Motor neuron (in vitro differentiated cells): ENCODE data around the gene COASY. TPM values are rescaled to one million over a fixed set of nuclear protein-coding genes. Genes with fewer than 3 reads are reported as not detected.

Experiments used
- ATAC-seq, 8 experiments: fragments of 200-7000 bp; cut with Tn5 transposase; replicated peaks in 6 of 8; 2 replicates each; pipeline ENCODE4 v1.8.0; 2021; ENCODE audit warnings: mild to moderate bottlenecking in 8 of 8, moderate library complexity in 8 of 8
- H3K27ac ChIP-seq, 2 donors: fragments of 250-450 bp; sonication (Bioruptor Pico); 2 replicates each; pipeline ENCODE4 v1.9.0; 2021; ENCODE audit warnings: antibody characterized with exemption in 2 of 2, mild to moderate bottlenecking in 2 of 2, moderate library complexity in 1 of 2
- H3K4me1 ChIP-seq, 2 donors: fragments of 250-450 bp; sonication (Bioruptor Pico); replicated peaks in 1 of 2; 2 replicates each; pipeline ENCODE4 v1.6.1; 2021; ENCODE audit warnings: antibody characterized with exemption in 2 of 2, mild to moderate bottlenecking in 2 of 2, moderate library complexity in 1 of 2
- H3K4me3 ChIP-seq, 5 donors: fragments of 250-450 bp; sonication (Bioruptor Pico); 2 replicates each; pipeline ENCODE4 v1.9.0; 2021; ENCODE audit warnings: antibody characterized with exemption in 5 of 5, mild to moderate bottlenecking in 5 of 5, moderate library complexity in 4 of 5
- WGBS, 10 experiments: fragments of 450-650 bp; shearing (Covaris generic); methylation state at CpG; one replicate each; pipeline ENCODE4 v1.0.0; 2022; 5-methylcytosine and 5-hydroxymethylcytosine counted together
- in situ Hi-C, 9 experiments: fragments of 400-800 bp; cut with MboI; loops; one replicate each; pipeline ENCODE4 v1.15.0; 2021; ENCODE audit warnings: low sequenced_read_pairs in 9 of 9, low pct_unique_long_range_greater_than_20kb in 2 of 9; ENCODE audit not compliant: unreplicated experiment in 9 of 9
- total RNA-seq, 8 experiments: library from RNA; unstranded; fragments of 300-600 nt; gene quantifications; 2 replicates each; pipeline versions ENCODE4 v1.2.3 to v1.2.4, GENCODE V29; 2022

The COASY gene
- total RNA-seq, 8 experiments from 2014 or later, result 20.8 to 82.7 (median 30.8) TPM

DNA sequence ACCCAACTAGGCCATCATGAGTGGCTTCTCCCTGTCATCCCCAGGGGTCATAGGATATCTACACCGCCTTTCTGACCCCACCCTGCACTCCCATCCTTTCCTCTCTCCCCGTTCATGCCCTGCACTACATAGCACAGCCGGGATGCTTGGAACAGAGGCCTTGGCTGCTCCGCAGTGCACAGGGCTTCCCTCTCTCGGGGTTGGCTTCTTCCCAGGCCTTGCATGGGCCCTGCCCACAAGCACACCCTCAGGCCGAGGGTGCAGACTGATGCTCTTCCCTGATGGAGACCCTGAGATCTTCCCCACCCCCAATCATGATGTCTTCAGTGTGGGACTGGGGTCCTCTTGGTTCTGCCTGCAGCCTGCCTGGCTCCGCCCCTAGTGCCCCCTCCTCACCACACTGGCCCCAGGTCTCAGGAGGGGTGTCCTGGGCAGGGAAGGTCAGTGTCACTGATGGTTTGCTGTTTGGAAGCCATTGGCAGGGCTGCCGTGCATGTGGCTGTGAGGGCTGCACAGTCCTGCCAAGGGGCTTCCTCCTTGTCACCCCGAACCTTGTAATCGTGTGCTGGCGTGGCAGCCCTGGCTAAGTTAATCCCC, 40.2 kb upstream of the COASY start:
- Histone ChIP-seq H3K4me1 (peaks cover 16 to 20% of the 10 kb centered on the region in 2 donors), H3K4me3 (no peak overlapping the region), H3K27ac (no peak overlapping the region)
- WGBS, 10 experiments, result 0 to 100% (median 93%) methylated on average over 1 to 4 of the region's 11 CpGs; no CpG with 5 or more reads in 5 of the 10 experiments
- in situ Hi-C loops, result no loop called here
- ATAC-seq, result peak in 2 of 8 experiments; percentile 1 to 2

- 40 to 100% (median 100%) methylated on average over 1 to 2 of the region's 9 CpGs; no CpG with 5 or more reads in 5 of the 10 experiments for WGBS, 10 experiments
- no peak overlapping the region for H3K4me3 ChIP-seq
- H3K27ac ChIP-seq, result no peak overlapping the region
- ATAC-seq, result no peak
- peaks cover 16 to 20% of the 10 kb centered on the region in 2 donors for H3K4me1 ChIP-seq
- in situ Hi-C loops, result no loop called here
These were observed 39.6 kb upstream of the COASY start for GRCh38 chr17:42522263-42522790.

GRCh38 chr17:42522798-42523278, 39.1 kb upstream of the COASY start:
- 60 to 100% (median 81%) methylated on average over 1 to 5 of the region's 8 CpGs; no CpG with 5 or more reads in 5 of the 10 experiments for WGBS, 10 experiments
- peaks cover 16 to 20% of the 10 kb centered on the region in 2 donors for H3K4me1 ChIP-seq
- no peak overlapping the region for H3K27ac ChIP-seq
- in situ Hi-C loops, result no loop called here
- ATAC-seq, result no peak
- no peak overlapping the region for H3K4me3 ChIP-seq

DNA sequence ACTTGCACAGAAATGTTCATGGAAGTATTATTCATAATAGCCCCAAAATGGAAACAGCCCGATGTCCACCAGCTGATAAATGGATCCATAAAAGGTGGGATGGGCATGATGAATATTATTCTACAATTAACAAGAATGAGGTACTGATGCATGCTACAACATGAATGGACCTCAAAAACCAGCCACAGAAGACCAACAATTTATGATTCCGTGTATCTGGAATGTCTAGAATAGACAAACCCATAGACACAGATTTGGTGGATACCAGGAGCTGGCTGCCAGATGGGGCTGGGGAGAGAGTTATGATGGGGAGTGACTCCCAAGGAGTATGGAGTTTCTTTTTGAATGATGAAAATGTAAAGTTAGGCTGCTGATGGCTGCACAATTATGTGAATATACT, 36.7 kb upstream of the COASY start:
- H3K4me3 ChIP-seq, result no peak overlapping the region
- peak in 1 of 8 experiments; percentile 4 for ATAC-seq
- 0 to 100% (median 11%) methylated on average over 1 to 2 of the region's 2 CpGs; no CpG with 5 or more reads in 4 of the 10 experiments for WGBS, 10 experiments
- in situ Hi-C loops, result no loop called here
- H3K27ac ChIP-seq, result no peak overlapping the region
- peaks cover 5 to 8% of the 10 kb centered on the region in 2 donors for H3K4me1 ChIP-seq

GRCh38 chr17:42526031-42526444, 35.9 kb upstream of the COASY start:
- in situ Hi-C loops, result no loop called here
- no peaks in the 10 kb centered on the region for H3K4me1 ChIP-seq
- no peak overlapping the region for H3K27ac ChIP-seq
- no peak overlapping the region for H3K4me3 ChIP-seq
- peak in 3 of 8 experiments; percentile 47 to 52 (median 52) for ATAC-seq
- 12 to 97% (median 92%) methylated on average over 2 to 5 of the region's 6 CpGs; no CpG with 5 or more reads in 5 of the 10 experiments for WGBS, 10 experiments

DNA sequence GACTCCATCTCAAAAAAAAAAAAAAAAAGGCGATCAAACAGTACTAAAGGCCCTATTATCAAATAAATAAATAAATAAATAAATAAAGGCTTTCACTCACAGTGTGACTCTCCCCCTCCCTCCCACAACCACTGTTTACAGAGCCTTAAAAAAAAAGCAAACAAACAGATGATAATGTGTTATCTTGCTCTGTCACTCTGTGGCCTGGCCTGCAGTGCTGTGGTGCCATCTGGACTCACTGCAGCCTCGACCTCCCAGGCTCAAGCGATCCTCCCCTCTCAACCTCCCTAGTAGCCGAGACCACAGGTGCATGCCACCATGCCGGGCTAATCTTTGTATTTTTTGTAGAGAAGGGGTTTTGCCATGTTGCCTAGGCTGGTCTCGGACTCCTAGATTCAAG, 34.0 kb upstream of the COASY start:
- in situ Hi-C loops, result no loop called here
- peaks cover 0 to 5% of the 10 kb centered on the region in 2 donors for H3K4me1 ChIP-seq
- WGBS, 10 experiments, result 45 to 100% (median 87%) methylated on average over 1 to 4 of the region's 6 CpGs; no CpG with 5 or more reads in 4 of the 10 experiments
- no peak for ATAC-seq
- no peak overlapping the region for H3K4me3 ChIP-seq
- H3K27ac ChIP-seq, result no peak overlapping the region

DNA sequence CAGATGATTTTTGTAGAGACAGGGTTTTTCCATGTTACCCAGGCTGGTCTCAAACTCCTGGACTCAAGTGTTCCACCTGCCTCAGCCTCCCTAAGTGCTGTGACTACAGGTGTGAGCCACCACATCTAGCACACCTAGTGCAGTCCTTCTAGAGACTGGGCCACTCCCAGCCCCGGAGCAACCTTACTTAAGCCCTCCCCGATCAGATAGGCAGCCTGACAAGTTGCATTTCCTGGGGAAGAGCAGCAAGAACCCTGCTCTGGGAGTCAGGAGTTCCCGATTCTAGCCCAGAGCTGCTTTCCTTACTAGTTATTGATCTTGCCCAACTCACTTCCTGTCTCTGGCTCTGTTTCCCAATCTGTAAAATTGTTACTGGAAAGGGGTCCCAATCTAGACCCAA, 32.9 kb upstream of the COASY start:
- H3K27ac ChIP-seq, result no peak overlapping the region
- WGBS, 10 experiments, result 63 to 100% (median 84%) methylated on average over 1 to 3 of the region's 3 CpGs; no CpG with 5 or more reads in 5 of the 10 experiments
- in situ Hi-C loops, result no loop called here
- H3K4me1 ChIP-seq, result peaks cover 0 to 5% of the 10 kb centered on the region in 2 donors
- H3K4me3 ChIP-seq, result no peak overlapping the region
- no peak for ATAC-seq

- H3K27ac ChIP-seq, result no peak overlapping the region
- peaks cover 11 to 17% of the 10 kb centered on the region in 2 donors for H3K4me1 ChIP-seq
- 100% methylated on average over 1 of the region's 2 CpGs; no CpG with 5 or more reads in 9 of the 10 experiments for WGBS, 10 experiments
- no peak overlapping the region for H3K4me3 ChIP-seq
- in situ Hi-C loops, result no loop called here
- peak in 1 of 8 experiments; percentile 3 for ATAC-seq
These were observed 30.9 kb upstream of the COASY start for GRCh38 chr17:42530952-42531454.

DNA sequence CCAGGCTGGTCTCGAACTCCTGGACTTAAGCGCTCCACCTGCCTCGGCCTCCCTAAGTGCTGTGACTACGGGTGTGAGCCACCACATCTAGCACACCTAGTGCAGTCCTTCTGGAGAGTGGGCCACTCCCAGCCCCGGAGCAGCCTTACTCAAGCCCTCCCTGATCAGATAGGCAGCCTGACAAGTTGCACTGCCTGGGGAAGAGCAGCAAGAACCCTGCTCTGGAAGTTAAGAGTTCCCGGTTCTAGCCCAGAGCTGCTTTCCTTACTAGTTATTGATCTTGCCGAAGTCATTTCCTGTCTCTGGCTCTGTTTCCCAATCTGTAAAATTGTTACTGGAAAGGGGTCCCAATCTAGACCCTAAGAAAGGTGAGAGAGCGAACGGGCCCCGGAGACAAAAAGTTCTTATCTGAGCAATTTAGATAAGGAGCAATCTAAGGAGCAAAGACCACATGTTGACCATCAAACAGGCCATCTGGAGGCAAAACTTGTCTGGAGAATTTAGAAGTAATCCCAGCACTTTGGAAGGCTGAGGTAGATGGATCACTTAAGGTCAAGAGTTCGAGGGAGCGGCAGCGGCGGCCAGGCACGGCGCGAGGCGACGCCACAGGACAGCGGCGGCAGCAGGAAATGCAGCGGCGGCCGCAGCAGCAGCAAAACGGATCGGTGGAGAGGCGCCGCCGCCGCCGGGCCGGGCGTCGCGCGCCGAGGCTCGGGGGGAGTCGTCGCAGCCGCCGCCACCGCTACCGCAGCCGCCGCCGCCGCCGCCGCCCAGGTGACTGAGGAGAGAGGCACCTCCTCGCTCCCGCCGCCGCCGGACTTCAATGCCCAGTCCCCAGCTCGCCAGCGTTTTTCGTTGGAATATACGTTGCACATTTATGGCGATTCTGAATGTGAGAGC, 30.2 kb upstream of the COASY start:
- Histone ChIP-seq H3K4me1 (peaks cover 11 to 17% of the 10 kb centered on the region in 2 donors), H3K4me3 (peak overlapping the region; percentile 32 to 41 (median 39)), H3K27ac (peak overlapping the region; percentile 64 to 79)
- in situ Hi-C loops, result no loop called here
- peak; percentile 3 to 20 (median 8) for ATAC-seq
- WGBS, 10 experiments, result 0 to 100% (median 30%) methylated on average over 1 to 26 of the region's 60 CpGs; no CpG with 5 or more reads in 1 of the 10 experiments

DNA sequence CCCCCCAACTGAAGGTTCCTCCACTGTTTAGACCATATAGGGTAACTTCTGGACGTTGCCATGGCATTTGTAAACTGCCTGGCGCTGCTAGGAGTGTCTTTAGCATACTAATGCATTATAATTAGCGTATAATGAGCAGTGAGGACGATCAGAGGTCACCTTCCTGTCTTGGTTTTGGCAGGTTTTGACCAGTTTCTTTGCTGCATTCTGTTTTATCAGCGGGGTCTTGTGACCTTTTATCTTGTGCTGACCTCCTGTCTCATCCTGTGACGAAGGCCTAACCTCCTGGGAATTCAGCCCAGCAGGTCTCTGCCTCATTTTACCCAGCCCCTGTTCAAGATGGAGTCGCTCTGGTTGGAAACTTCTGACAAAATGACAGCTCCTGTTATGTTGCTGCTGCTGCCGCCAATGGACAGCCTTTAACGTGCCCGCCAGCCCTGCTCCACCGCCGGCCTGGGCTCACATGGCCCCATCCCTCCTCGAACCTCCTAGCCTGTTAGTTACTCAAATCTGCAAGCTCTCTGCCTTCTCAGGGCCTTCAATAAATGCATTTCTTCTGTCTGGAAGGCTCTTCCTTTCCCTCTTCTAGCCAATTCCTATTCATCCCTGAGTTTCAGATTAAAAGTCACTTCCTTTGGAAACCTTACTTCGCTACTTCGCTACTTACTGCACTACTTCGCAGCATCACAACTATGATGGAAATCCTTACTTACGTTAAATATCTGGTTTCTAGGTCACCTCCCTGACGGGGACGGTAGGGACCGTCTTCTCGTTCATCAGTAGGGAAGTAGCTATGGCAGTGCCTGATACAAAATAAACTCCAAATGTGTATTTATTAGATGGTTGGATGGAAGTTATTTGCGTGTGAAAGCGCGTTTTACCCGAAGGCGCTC, 26.5 kb upstream of the COASY start:
- in situ Hi-C loops, result no loop called here
- ATAC-seq, result peak in 1 of 8 experiments; percentile 12

GRCh38 chr17:42536048-42536371, 25.9 kb upstream of the COASY start, which contains the start of gene NAGLU:
TSS of gene NAGLU (plus strand) at chr17:42536241. CDS start at chr17:42536273, 32 bp downstream.
- in situ Hi-C loops, result no loop called here
- peak within 1 kb of the TSS; percentile 92 to 94 for H3K27ac ChIP-seq
- ATAC-seq, result peak; percentile 77 to 89 (median 87)
- 0% methylated on average over 2 of the region's 40 CpGs; no CpG with 5 or more reads in 9 of the 10 experiments for WGBS, 10 experiments
- peaks cover 18 to 24% of the 10 kb centered on the region in 2 donors for H3K4me1 ChIP-seq
- peak within 1 kb of the TSS; percentile 53 to 86 (median 81) for H3K4me3 ChIP-seq

More for the DNA sequence above, 26.5 kb upstream of the COASY start:
- peak overlapping the region; percentile 53 to 86 (median 81) for H3K4me3 ChIP-seq
- 0 to 80% (median 46%) methylated on average over 2 to 18 of the region's 26 CpGs; no CpG with 5 or more reads in 1 of the 10 experiments for WGBS, 10 experiments
- peak overlapping the region; percentile 92 to 94 for H3K27ac ChIP-seq
- peaks cover 18 to 24% of the 10 kb centered on the region in 2 donors for H3K4me1 ChIP-seq
